Keratinocyte (primary cell): ENCODE data around the gene MN1.

ENCODE experiments used
- CTCF ChIP-seq, 3 experiments: IDR thresholded peaks in 1 of 3; conservative IDR thresholded peaks in 1 of 3; optimal IDR thresholded peaks in 1 of 3; 2 replicates in 2 of 3; 3 replicates in 1 of 3; pipeline versions ENCODE3 to v1.5.1; 2011; ENCODE audit warnings: low read length in 3 of 3, mild to moderate bottlenecking in 3 of 3, moderate library complexity in 2 of 3, control low read depth in 1 of 3, inconsistent platforms in 1 of 3; ENCODE audit not compliant: insufficient read depth in 2 of 3; ENCODE audit errors: extremely low read depth in 1 of 3
- EZH2 ChIP-seq: IDR thresholded peaks from one replicate; pipeline ENCODE4 v1.6.1; 2012; ENCODE audit warnings: inconsistent platforms, mild to moderate bottlenecking, low read length, moderate library complexity

DNA sequence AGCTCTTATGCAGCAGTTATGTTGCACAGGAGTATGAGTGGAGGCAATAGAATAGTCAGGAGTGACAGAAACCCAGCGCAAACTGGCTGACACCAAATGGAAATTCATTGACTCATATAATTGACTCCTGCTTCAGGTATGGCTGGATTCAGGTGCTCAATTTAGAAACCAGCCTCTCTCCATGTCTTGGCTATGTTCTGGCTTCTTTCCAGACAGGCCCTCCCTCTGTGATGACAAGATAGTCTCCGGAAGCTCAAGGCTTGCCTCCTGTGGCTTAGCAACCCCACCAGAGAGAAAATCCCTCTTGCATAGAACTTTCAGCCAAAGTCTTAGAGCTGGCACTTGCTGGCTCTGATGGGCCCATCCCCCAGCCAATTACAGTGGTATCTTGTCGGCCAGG, 28.1 kb upstream of the MN1 start:
- TF ChIP-seq CTCF (optimal IDR thresholded peaks at IDR 0.05 in 1 of 3, IDR thresholded peaks at IDR 0.05 in 1 of 3, conservative IDR thresholded peaks at IDR 0.05 in 1 of 3; ENCODE audit: extremely low read depth in 1 of 3, insufficient read depth in 2 of 3, low read length in 3 of 3), result no peak
- TF ChIP-seq EZH2, result no peak
